GM19467 (cell line): ENCODE measurements around the gene SDR9C7.
"Not testable (repeated sequence)": the region's sequence is repeated elsewhere in the genome, so short reads cannot be mapped to it uniquely, and the experiment has no call there.

Experiments
- ATAC-seq: cut with Tn5 transposase; IDR thresholded peaks from one replicate; pipeline ENCODE4 v1.9.1; 2021; ENCODE audit warnings: mild to moderate bottlenecking, moderate library complexity; ENCODE audit not compliant: unreplicated experiment

Gene SDR9C7

GRCh38 chr12:56918139-56918538 is 16.1 kb downstream of the SDR9C7 start:
- not testable (repeated sequence) for ATAC-seq

- ATAC-seq = no peak
Measured at GRCh38 chr12:56916996-56917333, 17.2 kb downstream of the SDR9C7 start.

- no peak for ATAC-seq
Measured at GRCh38 chr12:56916296-56916995, 17.8 kb downstream of the SDR9C7 start.

- no peak for ATAC-seq
Measured at GRCh38 chr12:56914724-56915123, 19.5 kb downstream of the SDR9C7 start.

GRCh38 chr12:56914256-56914655 is 20.0 kb downstream of the SDR9C7 start:
- ATAC-seq = no peak

DNA sequence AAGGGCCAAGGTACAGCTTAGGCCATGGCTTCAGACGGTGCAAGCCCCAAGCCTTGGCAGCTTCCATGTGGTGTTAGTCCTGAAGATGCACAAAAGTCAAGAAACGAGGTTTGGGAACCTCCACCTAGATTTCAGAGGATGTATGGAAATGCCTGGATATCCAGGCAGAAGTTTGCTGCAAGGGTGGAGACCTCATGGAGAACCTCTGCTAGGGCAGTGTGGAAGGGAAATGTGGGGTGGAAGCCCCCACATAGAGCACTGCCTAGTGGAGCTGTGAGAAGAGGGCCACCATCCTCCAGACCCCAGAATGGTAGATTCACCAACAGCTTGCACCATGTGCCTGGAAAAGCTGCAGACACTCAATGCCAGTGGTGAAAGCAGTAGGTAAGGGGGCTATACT is 24.8 kb downstream of the SDR9C7 start:
- not testable (repeated sequence) for ATAC-seq

GRCh38 chr12:56908136-56908535 is 26.1 kb downstream of the SDR9C7 start:
- ATAC-seq = no peak

DNA sequence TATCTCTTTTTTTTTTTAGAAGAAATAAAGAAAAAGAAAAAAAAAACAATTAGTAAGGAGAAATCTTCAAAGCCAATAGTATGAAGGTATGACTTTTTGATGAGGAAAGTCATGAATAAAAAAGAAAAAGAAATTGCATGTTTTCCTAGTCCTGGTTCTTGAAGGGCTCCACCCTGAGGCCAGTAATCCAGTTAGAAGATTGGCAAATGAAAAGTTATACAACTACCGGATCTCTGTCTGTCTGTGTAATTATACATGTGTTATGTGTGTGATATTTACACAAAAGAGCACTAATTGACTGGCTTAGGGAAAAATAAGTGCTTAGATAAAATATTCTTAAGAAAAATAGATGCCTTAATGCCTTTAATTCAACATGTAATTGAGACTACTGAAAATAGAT is 28.4 kb downstream of the SDR9C7 start:
- no peak for ATAC-seq

- no peak for ATAC-seq
Measured at GRCh38 chr12:56903374-56903773, 30.8 kb downstream of the SDR9C7 start.

GRCh38 chr12:56901313-56901712 is 32.9 kb downstream of the SDR9C7 start:
- ATAC-seq = not testable (repeated sequence)

DNA sequence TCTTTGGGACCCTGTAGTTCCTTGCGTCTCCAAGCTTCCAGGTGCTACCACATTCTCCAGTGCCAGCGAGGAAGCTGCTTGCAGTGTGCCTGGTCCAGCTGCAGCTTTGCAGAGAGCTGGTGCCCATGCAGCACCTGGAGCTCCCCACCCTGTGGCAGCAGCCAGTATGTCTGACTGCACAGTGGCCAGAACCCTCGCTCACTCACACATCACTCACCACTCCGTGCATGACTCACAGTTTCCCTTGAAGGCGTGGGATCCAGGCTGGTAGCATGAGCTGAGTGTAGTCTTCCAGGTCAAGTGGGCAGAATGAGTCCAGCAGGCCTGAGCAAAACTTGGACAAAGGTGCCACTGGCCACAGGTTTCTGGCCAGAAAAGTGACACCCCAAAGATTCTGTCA is 33.6 kb downstream of the SDR9C7 start:
- no peak for ATAC-seq

GRCh38 chr12:56898938-56899337 is 35.3 kb downstream of the SDR9C7 start:
- no peak for ATAC-seq

DNA sequence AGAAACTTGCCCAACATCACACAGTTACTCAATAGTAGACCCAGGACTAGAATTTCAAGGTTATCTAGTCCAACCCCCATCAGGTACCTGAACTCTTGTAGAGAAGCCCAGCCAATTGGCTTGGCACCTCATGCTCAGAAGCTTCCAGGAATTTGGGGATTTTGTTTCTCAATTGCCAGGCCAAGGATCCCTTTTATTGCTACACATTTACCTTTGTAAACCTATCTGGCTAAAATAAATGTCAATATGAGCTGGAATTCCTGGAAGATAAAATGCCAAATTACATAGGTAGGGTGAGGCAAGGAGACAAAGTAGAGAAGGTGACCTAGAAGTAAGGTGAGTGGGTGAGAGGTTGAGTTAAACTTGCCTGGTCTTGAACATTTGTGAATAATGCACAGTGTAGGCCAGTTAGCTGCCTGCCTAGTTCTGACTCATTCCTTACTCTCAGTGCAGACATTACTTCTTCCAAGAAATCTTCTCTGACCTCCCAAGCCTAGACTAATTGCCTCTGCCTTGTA is 36.3 kb downstream of the SDR9C7 start:
- no peak for ATAC-seq

DNA sequence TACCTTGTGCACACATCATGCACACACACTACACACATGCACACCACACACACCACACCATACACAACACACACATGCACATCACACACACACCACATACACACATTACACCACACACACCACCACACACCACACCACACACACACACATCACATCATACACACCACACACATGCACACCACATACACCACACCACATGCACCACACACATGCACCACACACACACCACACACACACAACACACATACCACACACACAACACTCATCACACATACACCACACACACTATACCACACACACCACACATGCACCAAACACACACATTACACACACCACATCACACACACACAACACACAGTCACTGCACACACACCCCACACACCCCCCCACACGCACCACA is 38.1 kb downstream of the SDR9C7 start:
- no peak for ATAC-seq

DNA sequence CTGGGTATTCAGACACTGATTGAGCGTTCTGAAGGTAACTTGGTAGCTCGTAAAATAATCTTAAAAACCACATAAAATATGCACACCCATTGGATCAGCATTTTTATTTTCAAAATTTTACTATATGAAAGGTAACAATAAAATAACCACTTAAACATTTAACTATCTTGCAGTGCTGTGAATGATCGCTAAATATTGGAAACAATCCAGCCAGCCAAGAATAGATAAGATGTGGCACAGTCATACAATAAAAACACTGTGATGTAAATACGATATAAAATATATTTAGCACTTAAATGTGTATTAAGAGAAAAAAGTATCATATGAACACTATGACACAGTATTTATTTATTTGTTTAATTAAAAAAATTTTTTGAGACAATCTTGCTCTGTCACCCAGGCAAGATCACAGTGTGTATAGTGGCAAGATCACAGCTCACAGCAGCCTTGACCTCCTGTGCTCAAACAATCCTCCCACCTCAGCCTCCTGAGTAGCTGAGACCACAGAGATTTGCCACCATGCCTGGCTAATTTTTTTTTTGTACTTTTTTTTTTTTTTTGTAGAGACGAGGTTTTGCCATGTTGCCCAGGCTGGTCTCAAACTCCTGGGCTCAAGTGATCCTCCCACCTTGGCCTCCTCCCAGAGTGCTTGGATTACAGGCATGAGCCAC is 39.4 kb downstream of the SDR9C7 start:
- ATAC-seq = no peak

DNA sequence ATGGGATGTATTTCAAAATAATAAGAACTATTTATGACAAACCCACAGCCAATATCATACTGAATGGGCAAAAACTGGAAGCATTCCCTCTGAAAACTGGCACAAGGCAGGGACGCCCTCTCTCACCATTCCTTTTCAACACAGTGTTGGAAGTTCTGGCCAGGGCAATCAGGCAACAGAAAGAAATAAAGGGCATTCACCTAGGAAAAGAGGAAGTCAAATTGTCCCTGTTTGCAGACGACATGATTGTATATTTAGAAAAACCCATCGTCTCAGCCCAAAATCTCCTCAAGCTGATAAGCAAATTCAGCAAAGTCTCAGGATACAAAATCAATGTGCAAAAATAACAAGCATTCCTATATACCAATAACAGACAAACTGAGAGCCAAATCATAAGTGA is 42.3 kb downstream of the SDR9C7 start:
- not testable (repeated sequence) for ATAC-seq

DNA sequence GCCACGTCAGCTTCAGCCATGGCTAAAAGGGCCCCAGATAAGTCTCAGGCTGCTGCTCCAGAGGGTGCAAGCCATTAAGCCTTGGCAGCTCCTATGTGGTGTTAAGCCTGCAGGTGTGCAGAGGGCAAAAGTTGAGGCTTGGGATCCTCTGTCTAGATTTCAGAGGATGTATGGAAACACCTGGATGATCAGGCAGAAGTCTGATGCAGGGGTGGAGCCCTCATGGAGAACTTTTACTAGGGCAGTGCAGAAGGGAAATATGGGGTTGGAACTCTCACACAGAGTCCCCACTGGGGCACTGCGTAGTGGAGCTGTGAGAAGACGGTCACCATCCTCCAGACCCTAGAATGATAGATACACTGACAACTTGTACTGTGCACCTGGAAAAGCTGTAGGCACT is 47.9 kb downstream of the SDR9C7 start:
- ATAC-seq = no peak

GRCh38 chr12:56885316-56885715 is 48.9 kb downstream of the SDR9C7 start:
- ATAC-seq = no peak

- ATAC-seq = no peak
Measured at GRCh38 chr12:56884421-56884820, 49.8 kb downstream of the SDR9C7 start.

DNA sequence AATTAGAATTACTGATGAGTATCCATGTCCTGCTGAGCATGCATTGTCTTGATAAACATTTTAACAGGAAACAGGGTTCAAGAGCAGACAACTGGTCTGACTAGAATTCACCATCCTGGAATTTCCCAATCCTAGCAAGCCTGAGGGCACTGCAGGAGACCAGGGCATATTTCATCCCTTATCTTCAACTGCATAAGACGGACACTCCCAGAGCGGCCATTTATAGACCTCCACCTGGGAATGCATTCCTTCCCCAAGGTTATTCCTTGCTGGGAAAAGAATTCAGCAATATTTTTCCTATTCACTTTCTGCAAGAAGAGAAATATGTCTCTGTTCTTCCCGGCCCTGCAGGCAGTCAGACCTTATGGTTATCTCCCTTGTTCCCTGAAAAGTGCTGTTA is 51.8 kb downstream of the SDR9C7 start:
- not testable (repeated sequence) for ATAC-seq

- no peak for ATAC-seq
Measured at GRCh38 chr12:56880125-56880992, 53.8 kb downstream of the SDR9C7 start.
